Nephron (organoid): ENCODE measurements around the gene RAB11FIP4.
"Not testable (repeated sequence)": the region's sequence is repeated elsewhere in the genome, so short reads cannot be mapped to it uniquely, and the experiment has no call there.

Source experiments
- H3K27ac Mint-ChIP-seq, 3 experiments: 2 replicates each; pipeline ENCODE4 v1.8.0; 2020; ENCODE audit warnings: mixed read lengths in 3 of 3, mild to moderate bottlenecking in 2 of 3, moderate library complexity in 1 of 3
- H3K27me3 Mint-ChIP-seq: 2 replicates; pipeline ENCODE4 v1.8.0; 2021; ENCODE audit warnings: low read depth, mild to moderate bottlenecking, moderate library complexity, mixed read lengths
- H3K36me3 Mint-ChIP-seq: 2 replicates; pipeline ENCODE4 v1.8.0; 2020; ENCODE audit warnings: low read depth, mixed read lengths
- H3K4me1 Mint-ChIP-seq: 2 replicates; pipeline ENCODE4 v1.8.0; 2020; ENCODE audit warnings: mixed read lengths
- H3K4me3 Mint-ChIP-seq, 3 experiments: 2 replicates each; pipeline ENCODE4 v1.8.0; 2020; ENCODE audit warnings: mild to moderate bottlenecking in 3 of 3, mixed read lengths in 3 of 3, moderate library complexity in 2 of 3
- H3K9me3 Mint-ChIP-seq: 2 replicates; pipeline ENCODE4 v1.8.0; 2020; ENCODE audit warnings: mixed read lengths
- TF ChIP-seq, protein P1 (sequence below), 3 experiments: fragments of 200-600 bp; sonication (generic); IDR thresholded peaks; one replicate each; pipeline ENCODE4 v1.5.0; 2021; ENCODE audit warnings: antibody characterized with exemption in 3 of 3; ENCODE audit not compliant: unreplicated experiment in 3 of 3

RAB11FIP4 gene

GRCh38 chr17:31374094-31374447 lies 17.4 kb upstream of the RAB11FIP4 start:
- no peaks in the 10 kb centered on the region for H3K9me3 Mint-ChIP-seq
- TF ChIP-seq, protein P1, sequence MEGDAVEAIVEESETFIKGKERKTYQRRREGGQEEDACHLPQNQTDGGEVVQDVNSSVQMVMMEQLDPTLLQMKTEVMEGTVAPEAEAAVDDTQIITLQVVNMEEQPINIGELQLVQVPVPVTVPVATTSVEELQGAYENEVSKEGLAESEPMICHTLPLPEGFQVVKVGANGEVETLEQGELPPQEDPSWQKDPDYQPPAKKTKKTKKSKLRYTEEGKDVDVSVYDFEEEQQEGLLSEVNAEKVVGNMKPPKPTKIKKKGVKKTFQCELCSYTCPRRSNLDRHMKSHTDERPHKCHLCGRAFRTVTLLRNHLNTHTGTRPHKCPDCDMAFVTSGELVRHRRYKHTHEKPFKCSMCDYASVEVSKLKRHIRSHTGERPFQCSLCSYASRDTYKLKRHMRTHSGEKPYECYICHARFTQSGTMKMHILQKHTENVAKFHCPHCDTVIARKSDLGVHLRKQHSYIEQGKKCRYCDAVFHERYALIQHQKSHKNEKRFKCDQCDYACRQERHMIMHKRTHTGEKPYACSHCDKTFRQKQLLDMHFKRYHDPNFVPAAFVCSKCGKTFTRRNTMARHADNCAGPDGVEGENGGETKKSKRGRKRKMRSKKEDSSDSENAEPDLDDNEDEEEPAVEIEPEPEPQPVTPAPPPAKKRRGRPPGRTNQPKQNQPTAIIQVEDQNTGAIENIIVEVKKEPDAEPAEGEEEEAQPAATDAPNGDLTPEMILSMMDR (IDR thresholded peaks at IDR 0.05; ENCODE audit: unreplicated experiment in 3 of 3): no peak
- no peak overlapping the region for H3K27ac Mint-ChIP-seq
- H3K4me1 Mint-ChIP-seq: peaks cover 31% of the 10 kb centered on the region
- no peaks in the 10 kb centered on the region for H3K27me3 Mint-ChIP-seq
- H3K36me3 Mint-ChIP-seq: peaks cover 37% of the 10 kb centered on the region
- no peak overlapping the region for H3K4me3 Mint-ChIP-seq

DNA sequence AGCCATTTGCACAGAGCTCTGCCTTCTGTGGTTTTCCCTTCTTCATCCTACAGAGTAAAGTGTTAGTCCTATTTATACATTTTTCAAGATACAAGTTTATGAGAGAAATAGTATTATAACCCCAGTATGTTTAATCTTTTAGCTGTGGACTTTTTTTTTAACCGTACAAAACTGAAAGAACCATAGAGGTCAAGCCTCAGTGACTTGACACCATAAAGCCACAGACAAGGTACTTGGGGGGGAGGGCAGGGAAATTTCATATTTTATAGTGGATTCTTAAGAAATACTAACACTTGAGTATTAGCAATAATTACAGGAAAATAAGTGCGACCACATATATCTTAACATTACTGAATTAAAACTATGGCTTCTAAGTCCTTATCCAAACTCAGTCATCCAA lies 17.0 kb upstream of the RAB11FIP4 start:
- Mint-ChIP-seq H3K27me3 (no peaks in the 10 kb centered on the region), H3K4me3 (no peak overlapping the region), H3K4me1 (peaks cover 26% of the 10 kb centered on the region), H3K36me3 (peaks cover 35% of the 10 kb centered on the region), H3K27ac (no peak overlapping the region), H3K9me3 (no peaks in the 10 kb centered on the region)
- TF ChIP-seq, protein P1 (IDR thresholded peaks at IDR 0.05; ENCODE audit: unreplicated experiment in 3 of 3): no peak

DNA sequence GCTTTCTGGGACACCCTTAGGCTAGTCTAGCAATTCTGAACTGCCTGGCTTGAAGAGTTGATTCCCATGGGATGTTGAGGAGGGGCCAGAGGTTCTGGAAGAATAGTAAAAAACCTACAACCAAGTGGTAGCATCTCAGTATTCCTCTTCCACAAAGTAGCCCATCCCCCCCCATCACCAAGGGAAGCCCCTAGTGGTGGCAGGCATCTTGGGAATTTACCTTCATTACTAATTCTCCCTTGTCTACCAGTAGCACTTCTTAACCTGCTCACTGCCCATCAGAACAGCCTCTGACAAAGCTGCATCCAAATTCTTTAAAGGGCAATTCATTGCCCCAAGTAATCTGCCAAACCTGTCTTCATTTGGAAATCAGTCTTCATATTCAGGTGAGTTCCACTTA lies 12.8 kb upstream of the RAB11FIP4 start:
- TF ChIP-seq, protein P1 (IDR thresholded peaks at IDR 0.05; ENCODE audit: unreplicated experiment in 3 of 3): no peak
- H3K27me3 Mint-ChIP-seq: no peaks in the 10 kb centered on the region
- H3K27ac Mint-ChIP-seq: no peak overlapping the region
- H3K4me1 Mint-ChIP-seq: no peaks in the 10 kb centered on the region
- no peaks in the 10 kb centered on the region for H3K9me3 Mint-ChIP-seq
- no peak overlapping the region for H3K4me3 Mint-ChIP-seq
- peaks cover 31% of the 10 kb centered on the region for H3K36me3 Mint-ChIP-seq

- no peaks in the 10 kb centered on the region for H3K27me3 Mint-ChIP-seq
- H3K4me3 Mint-ChIP-seq: no peak overlapping the region
- no peak overlapping the region for H3K27ac Mint-ChIP-seq
- TF ChIP-seq, protein P1 (IDR thresholded peaks at IDR 0.05; ENCODE audit: unreplicated experiment in 3 of 3): no peak
- no peaks in the 10 kb centered on the region for H3K9me3 Mint-ChIP-seq
- H3K4me1 Mint-ChIP-seq: no peaks in the 10 kb centered on the region
- H3K36me3 Mint-ChIP-seq: peaks cover 22% of the 10 kb centered on the region
Observed at GRCh38 chr17:31379597-31380205, 11.8 kb upstream of the RAB11FIP4 start.

DNA sequence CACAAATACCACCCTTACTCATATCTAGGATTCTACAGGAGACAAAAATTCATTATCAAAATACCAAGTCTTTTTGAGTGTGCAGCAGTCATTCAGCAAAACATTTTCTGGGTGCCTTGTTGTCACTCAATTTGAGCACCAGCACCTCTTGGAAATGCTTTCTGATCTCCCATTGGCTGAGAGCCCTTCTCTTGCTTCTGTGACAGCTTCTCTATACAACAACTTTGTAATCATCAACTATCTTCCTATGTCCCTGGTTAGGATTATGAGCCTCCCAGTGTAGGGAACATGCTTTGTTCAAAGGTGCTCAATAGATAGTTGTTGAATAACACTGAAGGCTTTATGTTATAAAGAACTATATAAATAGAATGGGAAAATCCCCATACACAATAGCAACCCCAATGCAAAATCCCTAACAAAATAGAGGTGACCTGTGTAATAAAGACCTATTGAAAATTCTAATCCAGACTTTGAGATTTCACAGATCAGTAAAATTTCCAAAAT lies 10.3 kb upstream of the RAB11FIP4 start:
- TF ChIP-seq, protein P1 (IDR thresholded peaks at IDR 0.05; ENCODE audit: unreplicated experiment in 3 of 3): no peak
- no peaks in the 10 kb centered on the region for H3K9me3 Mint-ChIP-seq
- H3K4me1 Mint-ChIP-seq: no peaks in the 10 kb centered on the region
- H3K27me3 Mint-ChIP-seq: no peaks in the 10 kb centered on the region
- H3K4me3 Mint-ChIP-seq: no peak overlapping the region
- peaks cover 18% of the 10 kb centered on the region for H3K36me3 Mint-ChIP-seq
- H3K27ac Mint-ChIP-seq: no peak overlapping the region

DNA sequence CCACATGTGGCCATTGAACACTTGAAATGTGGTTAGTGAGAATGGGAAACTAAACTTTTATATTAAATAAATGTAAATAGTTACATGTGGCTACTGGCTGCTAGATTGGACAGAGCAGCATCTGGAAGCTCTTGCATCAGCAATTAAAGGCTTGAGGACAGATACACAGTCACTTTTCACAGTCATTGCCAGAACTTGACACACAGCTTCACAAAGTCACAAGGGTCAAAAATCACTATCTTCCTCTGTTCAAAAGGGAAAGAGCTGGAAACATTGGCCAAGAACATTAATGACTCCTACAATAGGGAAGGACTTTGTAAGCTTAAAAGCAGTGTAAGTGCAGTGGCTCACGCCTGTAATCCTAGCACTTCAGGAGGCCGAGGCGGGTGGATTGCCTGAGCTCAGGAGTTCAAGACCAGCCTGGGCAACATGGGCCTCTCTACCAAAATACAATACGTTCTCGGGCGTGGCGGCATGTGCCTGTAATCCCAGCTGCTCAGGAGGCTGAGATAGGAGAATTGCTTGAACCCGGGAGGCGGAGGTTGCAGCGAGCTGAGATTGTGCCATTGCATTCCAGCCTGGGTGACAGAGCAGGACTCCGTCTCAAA lies 8.7 kb upstream of the RAB11FIP4 start:
- not testable (repeated sequence) for H3K36me3 Mint-ChIP-seq, H3K4me3 Mint-ChIP-seq, H3K27me3 Mint-ChIP-seq, H3K4me1 Mint-ChIP-seq, H3K9me3 Mint-ChIP-seq, H3K27ac Mint-ChIP-seq

GRCh38 chr17:31383488-31383887 lies 8.0 kb upstream of the RAB11FIP4 start:
- H3K4me3 Mint-ChIP-seq, H3K36me3 Mint-ChIP-seq, H3K4me1 Mint-ChIP-seq, H3K27me3 Mint-ChIP-seq, H3K9me3 Mint-ChIP-seq, H3K27ac Mint-ChIP-seq: not testable (repeated sequence)
